Gastrocnemius medialis (tissue), 4 donors: ENCODE measurements around the gene LRCH4.

Source experiments
- POLR2A ChIP-seq, 2 donors: fragments of 450-650 bp; IDR thresholded peaks; one replicate each; pipeline ENCODE4 v1.6.1; 2017; ENCODE audit warnings: antibody characterized with exemption in 2 of 2, mild to moderate bottlenecking in 2 of 2, moderate library complexity in 2 of 2
- TF ChIP-seq, protein P1 (sequence below), 5 experiments: fragments of 450-650 bp in 3 of 5; fragments of 200-600 bp in 2 of 5; sonication (generic) in 2 of 5; IDR thresholded peaks in 4 of 5; conservative IDR thresholded peaks in 1 of 5; 1 replicate in 4 of 5; 2 replicates in 1 of 5; pipeline ENCODE4 v1.5.1; 2016 to 2019; ENCODE audit warnings: antibody characterized with exemption in 5 of 5, mild to moderate bottlenecking in 3 of 5, moderate library complexity in 3 of 5

DNA sequence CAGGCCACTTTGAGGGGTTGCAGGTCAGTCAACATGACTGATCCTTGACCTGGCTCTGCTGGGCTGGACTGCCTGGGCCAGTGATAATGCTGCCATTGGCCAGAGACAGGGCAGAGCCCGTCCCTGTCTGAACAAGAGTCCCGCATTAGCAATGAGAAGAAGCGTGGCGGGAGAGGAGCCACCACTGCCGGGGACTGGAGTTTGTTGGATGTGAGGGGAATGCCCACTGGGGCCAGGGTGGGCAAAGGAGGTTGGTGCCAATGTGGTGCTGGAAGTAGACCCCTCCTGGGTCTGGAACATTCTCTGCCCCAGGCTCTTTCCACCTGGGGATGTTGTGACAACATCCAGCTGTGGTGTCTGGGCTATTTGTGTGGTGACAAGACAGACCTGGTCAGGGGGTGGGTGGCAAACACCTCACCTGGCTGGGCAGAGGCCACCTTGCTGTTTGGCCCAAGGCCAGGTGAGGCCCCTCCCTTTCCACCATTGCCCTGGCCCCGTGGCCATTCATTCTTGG is 19.9 kb downstream of the LRCH4 start:
- TF ChIP-seq, protein P1, sequence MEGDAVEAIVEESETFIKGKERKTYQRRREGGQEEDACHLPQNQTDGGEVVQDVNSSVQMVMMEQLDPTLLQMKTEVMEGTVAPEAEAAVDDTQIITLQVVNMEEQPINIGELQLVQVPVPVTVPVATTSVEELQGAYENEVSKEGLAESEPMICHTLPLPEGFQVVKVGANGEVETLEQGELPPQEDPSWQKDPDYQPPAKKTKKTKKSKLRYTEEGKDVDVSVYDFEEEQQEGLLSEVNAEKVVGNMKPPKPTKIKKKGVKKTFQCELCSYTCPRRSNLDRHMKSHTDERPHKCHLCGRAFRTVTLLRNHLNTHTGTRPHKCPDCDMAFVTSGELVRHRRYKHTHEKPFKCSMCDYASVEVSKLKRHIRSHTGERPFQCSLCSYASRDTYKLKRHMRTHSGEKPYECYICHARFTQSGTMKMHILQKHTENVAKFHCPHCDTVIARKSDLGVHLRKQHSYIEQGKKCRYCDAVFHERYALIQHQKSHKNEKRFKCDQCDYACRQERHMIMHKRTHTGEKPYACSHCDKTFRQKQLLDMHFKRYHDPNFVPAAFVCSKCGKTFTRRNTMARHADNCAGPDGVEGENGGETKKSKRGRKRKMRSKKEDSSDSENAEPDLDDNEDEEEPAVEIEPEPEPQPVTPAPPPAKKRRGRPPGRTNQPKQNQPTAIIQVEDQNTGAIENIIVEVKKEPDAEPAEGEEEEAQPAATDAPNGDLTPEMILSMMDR (IDR thresholded peaks at IDR 0.05 in 4 of 5, conservative IDR thresholded peaks at IDR 0.05 in 1 of 5), result no peak
- no peak for TF ChIP-seq POLR2A (IDR thresholded peaks at IDR 0.05)
